Transverse colon (tissue), 4 donors: Measurements from ENCODE around the gene RBM24.

Experiments
- EP300 ChIP-seq: sonication (generic); formaldehyde crosslinking; IDR thresholded peaks from one replicate; pipeline ENCODE4 v1.6.1; 2017; ENCODE audit warnings: antibody characterized with exemption, low read depth
- POLR2A ChIP-seq: fragments of 450-650 bp; IDR thresholded peaks from one replicate; pipeline ENCODE4 v1.6.1; 2016; ENCODE audit warnings: antibody characterized with exemption, mild to moderate bottlenecking, moderate library complexity
- POLR2AphosphoS5 ChIP-seq, 3 donors: sonication (generic); formaldehyde crosslinking; IDR thresholded peaks; one replicate each; pipeline ENCODE4 v1.6.1; 2016; ENCODE audit warnings: antibody characterized with exemption in 3 of 3
- TF ChIP-seq, protein P1 (sequence below), 5 experiments: fragments of 200-600 bp in 3 of 5; fragments of 450-650 bp in 2 of 5; sonication (generic) in 3 of 5; IDR thresholded peaks; 1 replicate in 2 of 5; 2 replicates in 3 of 5; pipeline ENCODE4 v1.5.1; 2016 to 2017; ENCODE audit warnings: antibody characterized with exemption in 5 of 5, inconsistent platforms in 3 of 5, mild to moderate bottlenecking in 2 of 5, moderate library complexity in 1 of 5

DNA sequence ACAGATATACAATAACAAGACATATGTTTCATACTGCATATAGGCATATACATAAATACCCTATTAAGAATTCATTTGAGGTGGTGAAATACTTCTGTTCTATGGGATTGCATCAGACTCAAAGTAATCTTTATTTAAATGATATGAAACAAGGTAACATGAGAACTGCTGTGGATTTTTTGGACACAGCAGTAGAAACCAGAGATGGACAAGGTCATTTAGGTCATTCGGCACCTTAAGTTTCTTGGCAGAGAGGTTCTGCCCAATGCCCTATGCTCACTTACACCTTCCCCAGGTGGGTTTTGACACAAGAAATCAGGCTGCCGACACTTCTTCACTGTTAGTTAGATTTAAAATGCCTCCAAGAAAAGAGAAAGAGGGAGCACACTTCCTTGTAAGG, 43.9 kb upstream of the RBM24 start:
- TF ChIP-seq EP300 (no peak), POLR2A (no peak), POLR2AphosphoS5 (IDR thresholded peaks at IDR 0.05) (no peak)
- TF ChIP-seq, protein P1, sequence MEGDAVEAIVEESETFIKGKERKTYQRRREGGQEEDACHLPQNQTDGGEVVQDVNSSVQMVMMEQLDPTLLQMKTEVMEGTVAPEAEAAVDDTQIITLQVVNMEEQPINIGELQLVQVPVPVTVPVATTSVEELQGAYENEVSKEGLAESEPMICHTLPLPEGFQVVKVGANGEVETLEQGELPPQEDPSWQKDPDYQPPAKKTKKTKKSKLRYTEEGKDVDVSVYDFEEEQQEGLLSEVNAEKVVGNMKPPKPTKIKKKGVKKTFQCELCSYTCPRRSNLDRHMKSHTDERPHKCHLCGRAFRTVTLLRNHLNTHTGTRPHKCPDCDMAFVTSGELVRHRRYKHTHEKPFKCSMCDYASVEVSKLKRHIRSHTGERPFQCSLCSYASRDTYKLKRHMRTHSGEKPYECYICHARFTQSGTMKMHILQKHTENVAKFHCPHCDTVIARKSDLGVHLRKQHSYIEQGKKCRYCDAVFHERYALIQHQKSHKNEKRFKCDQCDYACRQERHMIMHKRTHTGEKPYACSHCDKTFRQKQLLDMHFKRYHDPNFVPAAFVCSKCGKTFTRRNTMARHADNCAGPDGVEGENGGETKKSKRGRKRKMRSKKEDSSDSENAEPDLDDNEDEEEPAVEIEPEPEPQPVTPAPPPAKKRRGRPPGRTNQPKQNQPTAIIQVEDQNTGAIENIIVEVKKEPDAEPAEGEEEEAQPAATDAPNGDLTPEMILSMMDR (IDR thresholded peaks at IDR 0.05), result no peak
